GM21825 (cell line): ENCODE measurements around the gene INTS15.

ENCODE experiments used
- ATAC-seq: cut with Tn5 transposase; IDR thresholded peaks from one replicate; pipeline ENCODE4 v1.9.1; 2021; ENCODE audit warnings: mild to moderate bottlenecking, moderate library complexity; ENCODE audit not compliant: unreplicated experiment

The INTS15 gene

GRCh38 chr7:6642239-6642839, 52.5 kb downstream of the INTS15 start:
- no peak for ATAC-seq

GRCh38 chr7:6642861-6643640, 53.2 kb downstream of the INTS15 start:
- no peak for ATAC-seq

- no peak for ATAC-seq
Measured at GRCh38 chr7:6643915-6644625, 54.2 kb downstream of the INTS15 start.

GRCh38 chr7:6644728-6645127, 54.9 kb downstream of the INTS15 start:
- ATAC-seq: no peak

GRCh38 chr7:6646465-6646864, 56.6 kb downstream of the INTS15 start:
- ATAC-seq: no peak

- no peak for ATAC-seq
Measured at GRCh38 chr7:6647080-6647479, 57.3 kb downstream of the INTS15 start.

GRCh38 chr7:6647541-6647940, 57.7 kb downstream of the INTS15 start:
- no peak for ATAC-seq

GRCh38 chr7:6648066-6648814, 58.4 kb downstream of the INTS15 start:
- ATAC-seq: no peak

GRCh38 chr7:6648815-6649104, 58.9 kb downstream of the INTS15 start:
- no peak for ATAC-seq

GRCh38 chr7:6649241-6649961, 59.6 kb downstream of the INTS15 start:
- no peak for ATAC-seq

- ATAC-seq: no peak
Measured at GRCh38 chr7:6650086-6650485, 60.3 kb downstream of the INTS15 start.

- no peak for ATAC-seq
Measured at GRCh38 chr7:6650521-6651011, 60.7 kb downstream of the INTS15 start.

GRCh38 chr7:6651851-6652445, 62.1 kb downstream of the INTS15 start:
- ATAC-seq: no peak

- ATAC-seq: no peak
Measured at GRCh38 chr7:6652446-6653011, 62.7 kb downstream of the INTS15 start.

GRCh38 chr7:6653071-6654003, 63.5 kb downstream of the INTS15 start:
- ATAC-seq: no peak

- ATAC-seq: no peak
Measured at GRCh38 chr7:6654113-6654841, 64.5 kb downstream of the INTS15 start.

GRCh38 chr7:6654842-6655610, 65.2 kb downstream of the INTS15 start:
- ATAC-seq: no peak
